HFFc6 (cell line): ENCODE results near the gene VAMP4. TPM values are rescaled to one million over a fixed set of nuclear protein-coding genes. Genes with fewer than 3 reads are reported as not detected.
"Not testable (repeated sequence)": the region's sequence is repeated elsewhere in the genome, so short reads cannot be mapped to it uniquely, and the experiment has no call there.

Source experiments
- DNase-seq: peaks from one replicate; pipeline ENCODE4 v3.0.0-alpha.2; 2018
- H3K27ac Mint-ChIP-seq: 2 replicates; pipeline ENCODE4 v1.8.0; 2020; ENCODE audit warnings: mild to moderate bottlenecking, mixed read lengths
- H3K27me3 Mint-ChIP-seq: 2 replicates; pipeline ENCODE4 v1.8.0; 2021; ENCODE audit warnings: mild to moderate bottlenecking, moderate library complexity, mixed read lengths; ENCODE audit not compliant: insufficient read depth
- H3K36me3 Mint-ChIP-seq: 2 replicates; pipeline ENCODE4 v1.8.0; 2021; ENCODE audit warnings: low read depth, mixed read lengths
- H3K4me1 Mint-ChIP-seq: 2 replicates; pipeline ENCODE4 v1.8.0; 2020; ENCODE audit warnings: low read depth, mixed read lengths
- H3K4me3 Mint-ChIP-seq: 2 replicates; pipeline ENCODE4 v1.8.0; 2020; ENCODE audit warnings: mild to moderate bottlenecking, moderate library complexity, mixed read lengths
- H3K9me3 Mint-ChIP-seq: 2 replicates; pipeline ENCODE4 v1.8.0; 2020; ENCODE audit warnings: mild to moderate bottlenecking, mixed read lengths
- CTCF ChIP-seq: fragments of 200-600 bp; sonication (generic); IDR thresholded peaks from 2 replicates; pipeline ENCODE4 v1.5.0; 2021; ENCODE audit warnings: antibody characterized with exemption, mild to moderate bottlenecking
- total RNA-seq, 6 experiments: library from RNA; stranded (reverse); fragmentation: NEBNext Ultra II Directional; extraction: Animal tissue kit (Norgen Biotek cat#: 25700); gene quantifications; 2 replicates in 1 of 6; 3 replicates in 5 of 6; pipeline ENCODE4 v1.2.3, GENCODE V29; 2021

The VAMP4 gene
- total RNA-seq, 6 experiments from 2014 or later = 12.8 to 14.7 (median 13.4) TPM

GRCh38 chr1:171699531-171699930 is 42.3 kb downstream of the VAMP4 start:
- Mint-ChIP-seq H3K9me3 (peaks cover 17% of the 10 kb centered on the region), H3K4me3 (no peak overlapping the region), H3K27ac (no peak overlapping the region), H3K27me3 (no peaks in the 10 kb centered on the region; the same call in 1 of the 2 replicates), H3K36me3 (peaks cover 27% of the 10 kb centered on the region), H3K4me1 (no peaks in the 10 kb centered on the region)
- no peak for TF ChIP-seq CTCF
- DNase-seq = no peak

- not testable (repeated sequence) for H3K4me1 Mint-ChIP-seq, H3K4me3 Mint-ChIP-seq, H3K27me3 Mint-ChIP-seq, DNase-seq, H3K27ac Mint-ChIP-seq
- peaks cover 33% of the 10 kb centered on the region for H3K9me3 Mint-ChIP-seq
- peaks cover 27% of the 10 kb centered on the region for H3K36me3 Mint-ChIP-seq
These were observed 46.1 kb downstream of the VAMP4 start for GRCh38 chr1:171695772-171696171.

GRCh38 chr1:171693541-171693940 is 48.3 kb downstream of the VAMP4 start:
- not testable (repeated sequence) for H3K27me3 Mint-ChIP-seq, H3K4me1 Mint-ChIP-seq, DNase-seq, H3K27ac Mint-ChIP-seq, H3K4me3 Mint-ChIP-seq
- H3K9me3 Mint-ChIP-seq = peaks cover 33% of the 10 kb centered on the region
- H3K36me3 Mint-ChIP-seq = peaks cover 20% of the 10 kb centered on the region

- no peak overlapping the region for H3K4me3 Mint-ChIP-seq
- H3K36me3 Mint-ChIP-seq = no peaks in the 10 kb centered on the region
- no peaks in the 10 kb centered on the region for H3K4me1 Mint-ChIP-seq
- no peak overlapping the region for H3K27ac Mint-ChIP-seq
- DNase-seq = no peak
- TF ChIP-seq CTCF = no peak
- no peaks in the 10 kb centered on the region; the same call in none of the 2 replicates for H3K27me3 Mint-ChIP-seq
- no peaks in the 10 kb centered on the region for H3K9me3 Mint-ChIP-seq
These were observed 58.0 kb downstream of the VAMP4 start for GRCh38 chr1:171683870-171684269.

GRCh38 chr1:171680339-171680738 is 61.5 kb downstream of the VAMP4 start:
- DNase-seq = no peak
- Mint-ChIP-seq H3K4me3 (no peak overlapping the region), H3K9me3 (no peaks in the 10 kb centered on the region), H3K36me3 (no peaks in the 10 kb centered on the region), H3K27me3 (peaks cover 2% of the 10 kb centered on the region), H3K27ac (no peak overlapping the region), H3K4me1 (no peaks in the 10 kb centered on the region)
- no peak for TF ChIP-seq CTCF

GRCh38 chr1:171676823-171677222 is 65.0 kb downstream of the VAMP4 start:
- Mint-ChIP-seq H3K4me3 (no peak overlapping the region), H3K9me3 (no peaks in the 10 kb centered on the region), H3K36me3 (no peaks in the 10 kb centered on the region), H3K4me1 (no peaks in the 10 kb centered on the region), H3K27me3 (peaks cover 2% of the 10 kb centered on the region; the same call in 1 of the 2 replicates), H3K27ac (no peak overlapping the region)
- TF ChIP-seq CTCF = no peak
- DNase-seq = no peak
